Lower leg skin (tissue), 3 donors: Measurements from ENCODE around the gene PALLD.

Source experiments
- POLR2A ChIP-seq, 2 donors: fragments of 450-650 bp; IDR thresholded peaks; one replicate each; pipeline ENCODE4 v1.6.1; 2016 to 2017; ENCODE audit warnings: antibody characterized with exemption in 2 of 2, mild to moderate bottlenecking in 1 of 2, moderate library complexity in 1 of 2
- TF ChIP-seq, protein P1 (sequence below), 3 donors: fragments of 450-650 bp; IDR thresholded peaks; one replicate each; pipeline ENCODE4 v1.5.1; 2016; ENCODE audit warnings: antibody characterized with exemption in 3 of 3, mild to moderate bottlenecking in 3 of 3, moderate library complexity in 2 of 3

DNA sequence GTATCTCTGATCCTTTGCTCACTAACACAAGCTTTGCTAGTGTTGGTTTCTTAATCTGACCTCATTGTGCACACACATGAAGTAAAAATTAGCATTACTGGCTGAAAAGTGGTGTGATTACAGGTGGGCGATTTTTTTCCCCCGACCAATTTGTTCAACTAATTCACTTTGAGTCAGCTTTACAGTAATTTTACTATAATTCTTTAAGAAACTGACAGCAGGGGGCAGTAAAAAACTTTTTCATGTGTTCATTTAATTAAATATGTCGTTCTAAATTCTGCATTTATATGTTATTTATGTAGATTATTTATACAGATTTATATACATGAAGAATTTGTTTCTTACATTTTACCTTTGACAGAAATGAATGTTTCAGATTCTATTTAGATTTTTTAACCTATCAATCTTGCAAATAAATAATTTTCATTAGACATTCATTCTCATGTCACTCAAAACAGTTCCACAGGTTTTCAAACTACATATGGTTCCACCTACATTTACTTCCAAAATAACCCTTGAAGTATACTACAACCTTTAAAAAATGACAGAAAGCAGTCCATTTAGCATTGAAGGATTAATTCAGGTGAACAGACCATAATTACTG, 17.5 kb downstream of the PALLD start:
- TF ChIP-seq, protein P1, sequence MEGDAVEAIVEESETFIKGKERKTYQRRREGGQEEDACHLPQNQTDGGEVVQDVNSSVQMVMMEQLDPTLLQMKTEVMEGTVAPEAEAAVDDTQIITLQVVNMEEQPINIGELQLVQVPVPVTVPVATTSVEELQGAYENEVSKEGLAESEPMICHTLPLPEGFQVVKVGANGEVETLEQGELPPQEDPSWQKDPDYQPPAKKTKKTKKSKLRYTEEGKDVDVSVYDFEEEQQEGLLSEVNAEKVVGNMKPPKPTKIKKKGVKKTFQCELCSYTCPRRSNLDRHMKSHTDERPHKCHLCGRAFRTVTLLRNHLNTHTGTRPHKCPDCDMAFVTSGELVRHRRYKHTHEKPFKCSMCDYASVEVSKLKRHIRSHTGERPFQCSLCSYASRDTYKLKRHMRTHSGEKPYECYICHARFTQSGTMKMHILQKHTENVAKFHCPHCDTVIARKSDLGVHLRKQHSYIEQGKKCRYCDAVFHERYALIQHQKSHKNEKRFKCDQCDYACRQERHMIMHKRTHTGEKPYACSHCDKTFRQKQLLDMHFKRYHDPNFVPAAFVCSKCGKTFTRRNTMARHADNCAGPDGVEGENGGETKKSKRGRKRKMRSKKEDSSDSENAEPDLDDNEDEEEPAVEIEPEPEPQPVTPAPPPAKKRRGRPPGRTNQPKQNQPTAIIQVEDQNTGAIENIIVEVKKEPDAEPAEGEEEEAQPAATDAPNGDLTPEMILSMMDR (IDR thresholded peaks at IDR 0.05): no peak
- TF ChIP-seq POLR2A (IDR thresholded peaks at IDR 0.05): no peak
